HCT116 (cell line): ENCODE measurements around the gene CA10. TPM values are rescaled to one million over a fixed set of nuclear protein-coding genes. Genes with fewer than 3 reads are reported as not detected.

Source experiments
- ATAC-seq: fragments of 200-7000 bp; cut with Tn5 transposase; 2 replicates; pipeline ENCODE4 v1.9.1; 2020; ENCODE audit warnings: mild to moderate bottlenecking, moderate library complexity
- BruUV-seq: library from RNA; stranded (reverse); fragments of 400-500 nt; replicated peaks from 2 replicates; lab custom pipeline; 2021; lab: Mats Ljungman, UMichigan
- CTCF ChIA-PET: fragments of 300-600 bp; sonication (Branson Sonifier 250); formaldehyde crosslinking; loops from one replicate; lab custom pipeline; 2021; ENCODE audit warnings: antibody characterized with exemption; lab: Charles Lee
- POLR2A ChIA-PET: fragments of 300-600, 350-600 bp; sonication (Branson Sonifier 250); formaldehyde crosslinking; loops from one replicate; lab custom pipeline; 2021; ENCODE audit warnings: antibody characterized with exemption; lab: Charles Lee
- RAD21 ChIA-PET, 2 experiments: fragments of 300-600 bp; sonication (Branson Sonifier 250); formaldehyde crosslinking; loops; one replicate each; lab custom pipeline; 2023; ENCODE audit warnings: low total read pairs in 2 of 2; ENCODE audit not compliant: uncharacterized antibody in 2 of 2, unreplicated experiment in 2 of 2, low non-redundant PET in 1 of 2; lab: Charles Lee
- DNase-seq: peaks from one replicate; pipeline ENCODE4 v3.0.0-alpha.2; 2010; ENCODE audit warnings: low read depth, low spot score
- H2AFZ ChIP-seq: fragments of 200-600 bp; shearing (Covaris generic), sonication (generic); 2 replicates; pipeline ENCODE4 v1.6.1; 2017; ENCODE audit warnings: low read depth, mixed run types, mixed read lengths, antibody characterized with exemption, low read length; ENCODE audit not compliant: poor library complexity, severe bottlenecking
- H3K27ac ChIP-seq: 2 replicates; pipeline ENCODE4 v1.5.1; 2012; ENCODE audit warnings: low read depth, low read length
- H3K27me3 ChIP-seq: fragments of 200-600 bp; sonication (generic); 2 replicates; pipeline ENCODE4 v1.6.1; 2016; ENCODE audit warnings: mixed run types, low read length, mixed read lengths; ENCODE audit not compliant: insufficient read depth
- H3K36me3 ChIP-seq, 2 experiments: fragments of 200-500 bp in 1 of 2; fragments of 200-600 bp in 1 of 2; sonication (Bioruptor generic) in 1 of 2; sonication (generic) in 1 of 2; 2 replicates each; pipeline versions ENCODE4 v1.5.1 to v1.6.1; 2014 to 2016; ENCODE audit warnings: low read length in 2 of 2, inconsistent platforms in 1 of 2, mixed read lengths in 1 of 2, mixed run types in 1 of 2; ENCODE audit not compliant: insufficient read depth in 2 of 2, control insufficient read depth in 1 of 2
- H3K4me1 ChIP-seq, 2 experiments: fragments of 200-600 bp in 1 of 2; sonication (generic) in 1 of 2; 2 replicates each; pipeline versions ENCODE4 v1.5.1 to v1.6.1; 2012 to 2017; ENCODE audit warnings: low read length in 2 of 2, inconsistent platforms in 1 of 2, mild to moderate bottlenecking in 1 of 2, mixed read lengths in 1 of 2, mixed run types in 1 of 2, moderate library complexity in 1 of 2; ENCODE audit not compliant: insufficient read depth in 2 of 2, control insufficient read depth in 1 of 2
- H3K4me2 ChIP-seq: fragments of 200-600 bp; sonication (generic); 2 replicates; pipeline ENCODE4 v1.6.1; 2017; ENCODE audit warnings: mixed run types, low read length, mixed read lengths
- H3K4me3 ChIP-seq, 2 experiments: fragments of 200-600 bp in 1 of 2; sonication (generic) in 1 of 2; replicated peaks in 1 of 2; 2 replicates each; pipeline ENCODE4 v1.5.1; 2011 to 2016; ENCODE audit warnings: low read length in 2 of 2, control low read depth in 1 of 2, low read depth in 1 of 2, mild to moderate bottlenecking in 1 of 2, mixed read lengths in 1 of 2, mixed run types in 1 of 2
- H3K79me2 ChIP-seq: fragments of 200-600 bp; sonication (generic); 2 replicates; pipeline ENCODE4 v1.6.1; 2017; ENCODE audit warnings: mild to moderate bottlenecking, mixed run types, low read length, moderate library complexity, mixed read lengths; ENCODE audit not compliant: insufficient read depth
- H3K9ac ChIP-seq: fragments of 200-600 bp; sonication (generic); 2 replicates; pipeline ENCODE4 v1.6.1; 2016; ENCODE audit warnings: low read length, mixed read lengths
- H3K9me2 ChIP-seq: fragments of 200-600 bp; sonication (generic), shearing (Covaris generic); 2 replicates; pipeline ENCODE4 v1.6.1; 2017; ENCODE audit warnings: mixed run types, mild to moderate bottlenecking, moderate library complexity; ENCODE audit not compliant: insufficient read depth
- H3K9me3 ChIP-seq, 2 experiments: fragments of 200-500 bp in 1 of 2; fragments of 200-600 bp in 1 of 2; sonication (Bioruptor generic) in 1 of 2; sonication (generic) in 1 of 2; 2 replicates each; pipeline ENCODE4 v1.6.1; 2014 to 2017; ENCODE audit warnings: low read length in 2 of 2, mixed read lengths in 2 of 2, inconsistent platforms in 1 of 2, low read depth in 1 of 2, mild to moderate bottlenecking in 1 of 2, mixed run types in 1 of 2, moderate library complexity in 1 of 2; ENCODE audit not compliant: control insufficient read depth in 1 of 2, insufficient read depth in 1 of 2
- H4K20me1 ChIP-seq: fragments of 200-600 bp; sonication (generic), shearing (Covaris generic); 2 replicates; pipeline ENCODE4 v1.6.1; 2017; ENCODE audit warnings: mixed run types, mild to moderate bottlenecking, moderate library complexity; ENCODE audit not compliant: insufficient read depth
- CEBPB ChIP-seq: IDR thresholded peaks from 2 replicates; pipeline ENCODE4 v1.6.1; 2012; ENCODE audit warnings: low read depth
- ELF1 ChIP-seq: IDR thresholded peaks from 2 replicates; pipeline ENCODE4 v1.6.1; 2012; ENCODE audit warnings: low read depth, borderline replicate concordance
- POLR2A ChIP-seq: IDR thresholded peaks from 2 replicates; pipeline ENCODE4 v1.7.0; 2011; ENCODE audit warnings: borderline replicate concordance; ENCODE audit not compliant: insufficient read depth, insufficient read length; ENCODE audit errors: extremely low read depth
- POLR2AphosphoS5 ChIP-seq: IDR thresholded peaks from 2 replicates; pipeline ENCODE4 v1.6.1; 2011; ENCODE audit warnings: mild to moderate bottlenecking, low read depth, low read length, moderate library complexity
- ZFX ChIP-seq: fragments of 450-650 bp; IDR thresholded peaks from 2 replicates; pipeline ENCODE4 v1.6.1; 2017
- ZNF274 ChIP-seq: fragments of 200-500 bp; sonication (Bioruptor generic); IDR thresholded peaks from 2 replicates; pipeline ENCODE4 v1.6.1; 2014; ENCODE audit warnings: mild to moderate bottlenecking, low read depth, low read length, inconsistent platforms
- intact Hi-C: fragments of 100-400 bp; cut with micrococcal nuclease; formaldehyde crosslinking; loops from 2 replicates; pipeline ENCODE4 v1.10.0; 2022
- total RNA-seq: library from RNA; stranded (reverse); gene quantifications from one replicate; pipeline ENCODE4 v1.2.1, GENCODE V29; 2021; ENCODE audit not compliant: unreplicated experiment
- TF ChIP-seq, protein P1 (sequence below), 3 experiments: fragments of 200-600 bp in 1 of 3; sonication (generic) in 1 of 3; IDR thresholded peaks in 2 of 3; conservative IDR thresholded peaks in 1 of 3; 2 replicates each; pipeline ENCODE4 v1.5.1; 2012 to 2017; ENCODE audit warnings: low read depth in 2 of 3, low read length in 2 of 3, antibody characterized with exemption in 1 of 3, borderline replicate concordance in 1 of 3, control low read depth in 1 of 3, mild to moderate bottlenecking in 1 of 3, mixed read lengths in 1 of 3, mixed run types in 1 of 3, moderate library complexity in 1 of 3; ENCODE audit not compliant: insufficient read depth in 1 of 3

CA10 gene
- total RNA-seq, 1 experiment from 2014 or later, result not detected

- ChIA-PET RAD21 (no interaction called here), CTCF (no interaction called here), POLR2A (no interaction called here)
- Histone ChIP-seq H3K27ac (no peak overlapping the region), H3K27me3 (no peaks in the 10 kb centered on the region), H3K4me2 (no peak overlapping the region), H3K79me2 (no peaks in the 10 kb centered on the region), H3K4me1 (no peaks in the 10 kb centered on the region), H3K9ac (no peak overlapping the region), H3K9me3 (peaks cover 15 to 30% of the 10 kb centered on the region in 2 experiments; a peak in 2 of 4 replicates), H3K36me3 (no peaks in the 10 kb centered on the region), H4K20me1 (no peaks in the 10 kb centered on the region), H3K4me3 (no peak overlapping the region), H2AFZ (no peak overlapping the region), H3K9me2 (no peaks in the 10 kb centered on the region)
- BruUV-seq, result no TSS peak
- no peak for TF ChIP-seq ELF1
- no peak for DNase-seq
- intact Hi-C loops, result no loop called here
- no peak for ATAC-seq
These were observed 130.8 kb downstream of the CA10 start for GRCh38 chr17:52027620-52028295.

DNA sequence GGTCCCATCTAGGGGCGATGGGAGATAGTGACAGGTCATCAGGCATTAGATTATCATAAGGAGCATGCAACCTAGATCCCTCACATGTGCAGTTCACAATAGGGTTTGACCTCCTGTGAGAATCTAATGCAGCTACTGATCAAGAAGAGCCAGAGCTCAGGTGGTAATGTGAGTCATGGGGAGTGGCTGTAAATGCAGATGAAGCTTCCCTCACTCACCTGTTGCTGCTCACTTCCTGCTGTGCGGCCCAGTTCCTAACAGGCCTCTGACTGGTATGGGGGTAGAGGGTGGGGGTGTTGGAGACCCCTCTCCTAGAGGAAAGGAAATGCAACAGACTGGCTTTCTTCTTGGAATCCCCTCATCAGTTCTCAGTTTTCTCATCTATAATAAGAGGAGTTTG lies 131.4 kb downstream of the CA10 start:
- Histone ChIP-seq H4K20me1 (no peaks in the 10 kb centered on the region), H3K36me3 (no peaks in the 10 kb centered on the region), H3K4me3 (no peak overlapping the region), H3K9me3 (peaks cover 17 to 30% of the 10 kb centered on the region in 2 experiments; a peak in 2 of 4 replicates), H3K4me2 (no peak overlapping the region), H3K9ac (no peak overlapping the region), H3K9me2 (no peaks in the 10 kb centered on the region), H2AFZ (no peak overlapping the region), H3K79me2 (no peaks in the 10 kb centered on the region), H3K27me3 (no peaks in the 10 kb centered on the region), H3K27ac (no peak overlapping the region), H3K4me1 (no peaks in the 10 kb centered on the region)
- POLR2A ChIA-PET, result no interaction called here
- no peak for ATAC-seq
- DNase-seq, result no peak
- TF ChIP-seq ZFX (no peak), CEBPB (no peak), POLR2A (no peak), ZNF274 (no peak), POLR2AphosphoS5 (no peak)
- TF ChIP-seq, protein P1, sequence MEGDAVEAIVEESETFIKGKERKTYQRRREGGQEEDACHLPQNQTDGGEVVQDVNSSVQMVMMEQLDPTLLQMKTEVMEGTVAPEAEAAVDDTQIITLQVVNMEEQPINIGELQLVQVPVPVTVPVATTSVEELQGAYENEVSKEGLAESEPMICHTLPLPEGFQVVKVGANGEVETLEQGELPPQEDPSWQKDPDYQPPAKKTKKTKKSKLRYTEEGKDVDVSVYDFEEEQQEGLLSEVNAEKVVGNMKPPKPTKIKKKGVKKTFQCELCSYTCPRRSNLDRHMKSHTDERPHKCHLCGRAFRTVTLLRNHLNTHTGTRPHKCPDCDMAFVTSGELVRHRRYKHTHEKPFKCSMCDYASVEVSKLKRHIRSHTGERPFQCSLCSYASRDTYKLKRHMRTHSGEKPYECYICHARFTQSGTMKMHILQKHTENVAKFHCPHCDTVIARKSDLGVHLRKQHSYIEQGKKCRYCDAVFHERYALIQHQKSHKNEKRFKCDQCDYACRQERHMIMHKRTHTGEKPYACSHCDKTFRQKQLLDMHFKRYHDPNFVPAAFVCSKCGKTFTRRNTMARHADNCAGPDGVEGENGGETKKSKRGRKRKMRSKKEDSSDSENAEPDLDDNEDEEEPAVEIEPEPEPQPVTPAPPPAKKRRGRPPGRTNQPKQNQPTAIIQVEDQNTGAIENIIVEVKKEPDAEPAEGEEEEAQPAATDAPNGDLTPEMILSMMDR (IDR thresholded peaks at IDR 0.05 in 2 of 3, conservative IDR thresholded peaks at IDR 0.05 in 1 of 3; ENCODE audit: borderline replicate concordance in 1 of 3, insufficient read depth in 1 of 3, low read depth in 2 of 3, low read length in 2 of 3), result no peak
- intact Hi-C loops, result no loop called here
- CTCF ChIA-PET, result no interaction called here
- no TSS peak for BruUV-seq
- RAD21 ChIA-PET, result no interaction called here
